Endothelial cell of umbilical vein (primary cell): ENCODE results near the gene MAP1B. TPM values are rescaled to one million over a fixed set of nuclear protein-coding genes. Genes with fewer than 3 reads are reported as not detected.
A peak's percentile ranks its signal among the peaks of the same experiment; 100 is the strongest.

ENCODE experiments used
- BruUV-seq: library from RNA; stranded (reverse); fragments of 400-500 nt; replicated peaks from 2 replicates; lab custom pipeline; 2021; lab: Mats Ljungman, UMichigan
- CTCF ChIA-PET: fragments of 300-600, 350-600 bp; sonication (Branson Sonifier 250); formaldehyde crosslinking; loops from one replicate; lab custom pipeline; 2021; ENCODE audit warnings: antibody characterized with exemption, inconsistent platforms; lab: Charles Lee
- POLR2A ChIA-PET: fragments of 300-600, 350-600 bp; sonication (Branson Sonifier 250); formaldehyde crosslinking; loops from one replicate; lab custom pipeline; 2021; ENCODE audit warnings: antibody characterized with exemption, inconsistent platforms; lab: Charles Lee
- DNase-seq: peaks from one replicate; pipeline ENCODE4 v3.0.0-alpha.2; 2011; ENCODE audit warnings: low read depth, low spot score
- FAIRE-seq: peaks from 2 replicates; lab custom pipeline; 2011; peaks lifted over from hg19 to GRCh38; lab: Jason Lieb, UNC
- H2AFZ ChIP-seq: 2 replicates; pipeline ENCODE4 v1.6.0; 2012; ENCODE audit warnings: low read depth, low read length, control low read depth, inconsistent platforms
- H3K27ac ChIP-seq: 2 replicates; pipeline ENCODE4 v1.5.1; 2011; ENCODE audit warnings: low read depth, mild to moderate bottlenecking, control low read depth, low read length, moderate library complexity; ENCODE audit not compliant: insufficient read depth
- H3K27me3 ChIP-seq, 2 experiments: 2 replicates each; pipeline versions ENCODE4 v1.6.0 to v1.6.1; 2011; ENCODE audit warnings: low read length in 2 of 2, mixed read lengths in 1 of 2; ENCODE audit not compliant: control insufficient read depth in 2 of 2, insufficient read depth in 2 of 2
- H3K36me3 ChIP-seq, 2 experiments: 2 replicates in 1 of 2; 3 replicates in 1 of 2; pipeline ENCODE4 v1.5.1; 2011; ENCODE audit warnings: low read length in 2 of 2, mild to moderate bottlenecking in 1 of 2, moderate library complexity in 1 of 2; ENCODE audit not compliant: control insufficient read depth in 2 of 2, insufficient read depth in 2 of 2; ENCODE audit errors: extremely low read depth in 1 of 2
- H3K4me1 ChIP-seq: 3 replicates; pipeline ENCODE4 v1.5.1; 2011; ENCODE audit warnings: mild to moderate bottlenecking, low read length; ENCODE audit not compliant: control insufficient read depth, insufficient read depth; ENCODE audit errors: extremely low read depth
- H3K4me2 ChIP-seq: 2 replicates; pipeline ENCODE4 v1.6.1; 2011; ENCODE audit warnings: low read length, control low read depth, mixed read lengths; ENCODE audit not compliant: insufficient read depth
- H3K4me3 ChIP-seq, 3 experiments: fragments of 200-600 bp in 1 of 3; sonication (generic), shearing (Covaris generic) in 1 of 3; replicated peaks in 1 of 3; 2 replicates each; pipeline ENCODE4 v1.5.1; 2011 to 2016; ENCODE audit warnings: control low read depth in 3 of 3, low read length in 3 of 3, mild to moderate bottlenecking in 2 of 3, inconsistent platforms in 1 of 3, low read depth in 1 of 3, moderate library complexity in 1 of 3; ENCODE audit not compliant: insufficient read depth in 1 of 3
- H3K79me2 ChIP-seq: 2 replicates; pipeline ENCODE4 v1.6.0; 2012; ENCODE audit warnings: low read length, inconsistent platforms; ENCODE audit not compliant: control insufficient read depth, insufficient read depth
- H3K9ac ChIP-seq: replicated peaks from 2 replicates; pipeline ENCODE3; 2011; ENCODE audit warnings: low read length, control low read depth; ENCODE audit not compliant: insufficient read depth; ENCODE audit errors: extremely low read depth
- H3K9me1 ChIP-seq: replicated peaks from 3 replicates; pipeline ENCODE4 v1.6.0; 2011; ENCODE audit warnings: mild to moderate bottlenecking, low read length; ENCODE audit not compliant: control insufficient read depth, insufficient read depth; ENCODE audit errors: extremely low read depth
- H3K9me3 ChIP-seq: replicated peaks from 2 replicates; pipeline ENCODE4 v1.5.1; 2012; ENCODE audit warnings: low read length, inconsistent platforms; ENCODE audit not compliant: control insufficient read depth, insufficient read depth
- H4K20me1 ChIP-seq: replicated peaks from 2 replicates; pipeline ENCODE3; 2011; ENCODE audit warnings: mild to moderate bottlenecking, low read length; ENCODE audit not compliant: control insufficient read depth, insufficient read depth; ENCODE audit errors: extremely low read depth
- EZH2 ChIP-seq: IDR thresholded peaks from 2 replicates; pipeline ENCODE4 v1.6.1; 2012; ENCODE audit warnings: borderline replicate concordance, low read depth, mild to moderate bottlenecking, moderate library complexity, low read length, inconsistent platforms; ENCODE audit not compliant: severe bottlenecking
- FOS ChIP-seq: IDR thresholded peaks from 2 replicates; pipeline ENCODE4 v1.6.1; 2011; ENCODE audit warnings: mild to moderate bottlenecking, low read length, moderate library complexity, borderline replicate concordance; ENCODE audit not compliant: insufficient read depth
- GATA2 ChIP-seq: IDR thresholded peaks from 2 replicates; pipeline ENCODE4 v1.7.0; 2011; ENCODE audit warnings: low read depth, mild to moderate bottlenecking, moderate library complexity, mixed read lengths, low read length; ENCODE audit not compliant: insufficient read length, insufficient read depth
- JUN ChIP-seq: IDR thresholded peaks from 2 replicates; pipeline ENCODE4 v1.6.1; 2011; ENCODE audit warnings: borderline replicate concordance, low read depth; ENCODE audit not compliant: insufficient read length, insufficient read depth
- MYC ChIP-seq: IDR thresholded peaks from one replicate; pipeline ENCODE4 v1.6.1; 2011; ENCODE audit warnings: mild to moderate bottlenecking, low read depth, low read length
- POLR2A ChIP-seq: IDR thresholded peaks from 2 replicates; pipeline ENCODE4 v1.6.1; 2012; ENCODE audit warnings: low read depth, mild to moderate bottlenecking, control low read depth, low read length
- POLR2AphosphoS5 ChIP-seq: IDR thresholded peaks from 2 replicates; pipeline ENCODE4 v1.6.1; 2012; ENCODE audit warnings: low read depth, mild to moderate bottlenecking, control low read depth, low read length, moderate library complexity; ENCODE audit not compliant: insufficient read depth
- dilution Hi-C: fragments of 300-500 bp; cut with MboI; formaldehyde crosslinking; loops from one replicate; pipeline ENCODE4 v1.15.0; 2019; ENCODE audit warnings: low sequenced_read_pairs; ENCODE audit not compliant: extremely low pct_ligation_motif_present
- intact Hi-C: fragments of 100-400 bp; cut with micrococcal nuclease; formaldehyde crosslinking; loops from one replicate; pipeline ENCODE4 v1.10.0; 2022
- polyA plus RNA-seq, 4 experiments: library from polyadenylated mRNA; depleted of rRNA in 3 of 4; stranded (reverse) in 3 of 4; unstranded in 1 of 4; fragments of >200 nt; gene quantifications; 2 replicates each; pipeline versions ENCODE4 v1.2.1 to v1.2.3, GENCODE V29; 2011 to 2012; ENCODE audit warnings: missing spikeins in 1 of 4
- total RNA-seq: library from RNA; stranded (reverse); gene quantifications from 2 replicates; pipeline ENCODE4 v1.2.3, GENCODE V29; 2021
- TF ChIP-seq, protein P1 (sequence below), 2 donors: IDR thresholded peaks; 1 replicate in 1 of 2; 2 replicates in 1 of 2; pipeline ENCODE4 v1.5.1; 2011; ENCODE audit warnings: low read length in 2 of 2, mild to moderate bottlenecking in 2 of 2, moderate library complexity in 2 of 2, control low read depth in 1 of 2, inconsistent platforms in 1 of 2, low read depth in 1 of 2; ENCODE audit not compliant: insufficient read depth in 1 of 2; ENCODE audit errors: extremely low read depth in 1 of 2
- TF ChIP-seq, protein P2 (sequence below): IDR thresholded peaks from 2 replicates; pipeline ENCODE4 v1.6.1; 2011; ENCODE audit not compliant: insufficient read depth, insufficient read length

Gene MAP1B
- total and polyA plus RNA-seq, 2 donors (not counting 3 experiments of a cell fraction or from before 2014, with no cell fraction given), result 55.9 to 263 TPM

DNA sequence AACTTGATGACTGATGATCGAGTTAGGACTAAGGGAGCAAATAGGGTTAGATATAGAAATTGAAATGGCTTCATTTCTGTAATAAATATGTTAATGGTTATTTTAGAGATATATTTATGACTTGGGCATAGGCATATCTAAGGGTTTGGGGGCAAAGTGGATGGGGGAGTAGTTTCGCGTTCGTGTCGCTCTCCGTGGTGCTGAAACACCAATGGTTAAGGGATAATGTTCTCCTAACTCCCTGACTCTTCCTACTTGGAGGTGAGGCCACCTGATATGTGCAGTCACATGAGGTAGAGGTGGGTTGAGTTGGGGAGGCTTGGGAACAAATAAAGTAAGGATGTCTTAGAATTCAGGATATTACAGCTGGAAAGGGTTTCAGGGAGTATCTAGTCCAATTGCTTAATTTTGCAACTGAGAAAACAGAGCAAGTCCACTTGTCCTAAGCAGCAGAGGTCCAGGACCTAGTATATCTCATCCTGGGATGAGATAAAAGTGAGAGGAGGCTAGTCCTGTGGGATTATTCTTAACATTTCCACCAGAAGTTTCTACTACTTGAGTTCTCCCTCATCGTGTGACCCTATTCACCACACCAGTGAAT lies 44.0 kb upstream of the MAP1B start:
- H3K27ac ChIP-seq, result no peak overlapping the region
- ChIA-PET POLR2A (no interaction called here), CTCF (no interaction called here)
- H3K4me2 ChIP-seq, result no peak overlapping the region
- H3K79me2 ChIP-seq, result no peaks in the 10 kb centered on the region
- no peaks in the 10 kb centered on the region for H3K36me3 ChIP-seq
- peaks cover 8 to 22% of the 10 kb centered on the region in 2 experiments for H3K27me3 ChIP-seq
- no peak overlapping the region for H2AFZ ChIP-seq
- no peaks in the 10 kb centered on the region for H3K9me3 ChIP-seq
- dilution Hi-C loops (no loop called here), intact Hi-C loops (no loop called here)
- no peaks in the 10 kb centered on the region for H4K20me1 ChIP-seq
- DNase-seq (peak; percentile 36), FAIRE-seq (no peak)
- H3K4me1 ChIP-seq, result no peaks in the 10 kb centered on the region
- no peak overlapping the region for H3K4me3 ChIP-seq
- no TSS peak for BruUV-seq
- TF ChIP-seq, protein P1, sequence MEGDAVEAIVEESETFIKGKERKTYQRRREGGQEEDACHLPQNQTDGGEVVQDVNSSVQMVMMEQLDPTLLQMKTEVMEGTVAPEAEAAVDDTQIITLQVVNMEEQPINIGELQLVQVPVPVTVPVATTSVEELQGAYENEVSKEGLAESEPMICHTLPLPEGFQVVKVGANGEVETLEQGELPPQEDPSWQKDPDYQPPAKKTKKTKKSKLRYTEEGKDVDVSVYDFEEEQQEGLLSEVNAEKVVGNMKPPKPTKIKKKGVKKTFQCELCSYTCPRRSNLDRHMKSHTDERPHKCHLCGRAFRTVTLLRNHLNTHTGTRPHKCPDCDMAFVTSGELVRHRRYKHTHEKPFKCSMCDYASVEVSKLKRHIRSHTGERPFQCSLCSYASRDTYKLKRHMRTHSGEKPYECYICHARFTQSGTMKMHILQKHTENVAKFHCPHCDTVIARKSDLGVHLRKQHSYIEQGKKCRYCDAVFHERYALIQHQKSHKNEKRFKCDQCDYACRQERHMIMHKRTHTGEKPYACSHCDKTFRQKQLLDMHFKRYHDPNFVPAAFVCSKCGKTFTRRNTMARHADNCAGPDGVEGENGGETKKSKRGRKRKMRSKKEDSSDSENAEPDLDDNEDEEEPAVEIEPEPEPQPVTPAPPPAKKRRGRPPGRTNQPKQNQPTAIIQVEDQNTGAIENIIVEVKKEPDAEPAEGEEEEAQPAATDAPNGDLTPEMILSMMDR (IDR thresholded peaks at IDR 0.05; ENCODE audit: extremely low read depth in 1 of 2, insufficient read depth in 1 of 2, low read depth in 1 of 2, low read length in 2 of 2), result no peak
- TF ChIP-seq MYC (no peak), EZH2 (no peak), POLR2A (no peak), JUN (no peak), FOS (no peak), GATA2 (no peak), POLR2AphosphoS5 (no peak)
- TF ChIP-seq, protein P2, sequence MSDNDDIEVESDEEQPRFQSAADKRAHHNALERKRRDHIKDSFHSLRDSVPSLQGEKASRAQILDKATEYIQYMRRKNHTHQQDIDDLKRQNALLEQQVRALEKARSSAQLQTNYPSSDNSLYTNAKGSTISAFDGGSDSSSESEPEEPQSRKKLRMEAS, result no peak
- H3K9ac ChIP-seq, result no peak overlapping the region
- no peaks in the 10 kb centered on the region for H3K9me1 ChIP-seq
